Bronchial epithelial cell (primary cell): Measurements from ENCODE around the gene METTL17. TPM values are rescaled to one million over a fixed set of nuclear protein-coding genes. Genes with fewer than 3 reads are reported as not detected.
"Not testable (repeated sequence)": the region's sequence is repeated elsewhere in the genome, so short reads cannot be mapped to it uniquely, and the experiment has no call there.

Source experiments
- DNase-seq: peaks from one replicate; pipeline ENCODE4 v3.0.0-alpha.2; 2010; ENCODE audit warnings: low read depth
- FAIRE-seq: peaks from 2 replicates; lab custom pipeline; 2011; peaks lifted over from hg19 to GRCh38; lab: Jason Lieb, UNC
- H3K27me3 ChIP-seq: 2 replicates; pipeline ENCODE4 v1.5.1; 2011; ENCODE audit warnings: low read length; ENCODE audit not compliant: control insufficient read depth, insufficient read depth
- H3K36me3 ChIP-seq: 2 replicates; pipeline ENCODE4 v1.5.1; 2011; ENCODE audit warnings: low read length; ENCODE audit not compliant: control insufficient read depth, insufficient read depth
- H3K4me3 ChIP-seq: 2 replicates; pipeline ENCODE4 v1.5.1; 2011; ENCODE audit warnings: mild to moderate bottlenecking, low read depth, low read length, control low read depth
- CTCF ChIP-seq: IDR thresholded peaks from 2 replicates; pipeline ENCODE4 v1.5.1; 2011; ENCODE audit warnings: mild to moderate bottlenecking, moderate library complexity, low read length, control low read depth, inconsistent platforms; ENCODE audit not compliant: insufficient read depth, severe bottlenecking
- total RNA-seq: library from RNA; depleted of rRNA; stranded (reverse); fragments of >200 nt; gene quantifications from 2 replicates; pipeline ENCODE4 v1.2.1, GENCODE V29; 2014

The METTL17 gene
- total RNA-seq, 1 donor from 2014 or later: 56.1 TPM

- DNase-seq: no peak
- Histone ChIP-seq H3K36me3 (peaks cover 12% of the 10 kb centered on the region), H3K27me3 (no peaks in the 10 kb centered on the region), H3K4me3 (no peak overlapping the region)
- no peak for TF ChIP-seq CTCF
- no peak for FAIRE-seq
Measured at GRCh38 chr14:20999591-20999990, 9.8 kb downstream of the METTL17 start.

DNA sequence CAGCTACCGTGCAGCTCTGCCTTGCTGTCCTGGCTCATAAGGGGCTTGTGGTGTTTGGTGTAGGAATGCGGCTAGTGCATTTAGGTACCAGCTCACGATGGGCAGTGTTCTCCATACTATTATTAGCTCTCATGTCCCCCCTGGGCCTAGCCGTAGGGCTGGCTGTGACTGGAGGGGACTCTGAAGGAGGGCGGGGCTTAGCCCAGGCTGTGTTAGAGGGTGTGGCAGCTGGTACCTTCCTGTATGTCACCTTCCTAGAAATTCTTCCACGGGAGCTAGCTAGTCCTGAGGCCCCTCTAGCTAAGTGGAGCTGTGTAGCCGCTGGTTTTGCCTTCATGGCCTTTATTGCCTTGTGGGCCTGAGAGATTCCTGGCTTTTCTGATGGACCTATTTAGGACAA, 11.4 kb downstream of the METTL17 start:
- Histone ChIP-seq H3K27me3 (no peaks in the 10 kb centered on the region), H3K4me3 (no peak overlapping the region), H3K36me3 (peaks cover 2% of the 10 kb centered on the region)
- TF ChIP-seq CTCF: no peak
- FAIRE-seq (no peak), DNase-seq (no peak)

GRCh38 chr14:21003788-21004346, 14.1 kb downstream of the METTL17 start:
- H3K4me3 ChIP-seq: no peak overlapping the region
- H3K27me3 ChIP-seq: no peaks in the 10 kb centered on the region
- no peaks in the 10 kb centered on the region for H3K36me3 ChIP-seq
- FAIRE-seq (no peak), DNase-seq (no peak)
- no peak for TF ChIP-seq CTCF

DNA sequence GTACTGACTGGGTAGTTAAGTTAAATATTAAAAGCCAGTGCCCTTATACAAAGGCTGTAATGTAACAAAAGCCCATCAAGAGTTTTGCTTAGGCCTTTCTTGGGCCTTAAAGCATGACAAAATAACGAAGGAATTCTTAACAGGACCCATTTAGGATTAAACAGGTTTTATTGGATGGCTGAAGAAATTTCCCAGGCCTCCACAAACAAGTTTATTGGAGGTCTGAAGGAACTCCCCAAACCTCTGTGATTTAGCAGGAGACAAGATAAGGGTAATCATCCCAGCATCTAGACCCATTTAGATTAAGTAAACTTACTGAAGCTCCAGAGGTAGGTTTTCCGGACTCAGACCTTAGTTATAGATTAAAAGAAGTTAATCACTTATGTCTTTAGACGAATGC, 19.9 kb downstream of the METTL17 start:
- not testable (repeated sequence) for H3K36me3 ChIP-seq, H3K4me3 ChIP-seq, H3K27me3 ChIP-seq, FAIRE-seq, DNase-seq

DNA sequence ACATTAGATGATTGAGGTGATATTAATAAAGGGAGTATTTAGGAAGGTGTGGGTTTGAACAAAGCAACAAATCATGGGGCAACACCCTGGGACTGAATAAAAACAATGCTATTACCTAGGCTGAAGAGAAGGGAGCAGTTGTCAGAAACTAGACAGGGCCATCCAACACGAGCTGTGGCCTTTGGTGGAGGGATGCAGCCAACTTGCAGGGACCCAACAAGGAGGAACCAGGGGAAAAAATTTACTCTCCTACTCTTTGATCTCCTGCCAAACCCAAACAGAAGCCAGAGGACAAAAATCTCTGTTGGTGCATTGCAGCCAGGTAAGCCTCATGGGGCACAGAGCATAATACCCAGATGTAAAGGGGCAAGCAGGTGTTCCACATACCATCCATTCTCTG, 21.4 kb downstream of the METTL17 start:
- no peaks in the 10 kb centered on the region for H3K27me3 ChIP-seq
- TF ChIP-seq CTCF: no peak
- FAIRE-seq: no peak
- H3K36me3 ChIP-seq: no peaks in the 10 kb centered on the region
- no peak overlapping the region for H3K4me3 ChIP-seq
- no peak for DNase-seq

- no peaks in the 10 kb centered on the region for H3K27me3 ChIP-seq
- peak; percentile 32 for FAIRE-seq
- no peaks in the 10 kb centered on the region for H3K36me3 ChIP-seq
- H3K4me3 ChIP-seq: no peak overlapping the region
- peak; percentile 75 for DNase-seq
- peak; percentile 86 for TF ChIP-seq CTCF
Measured at GRCh38 chr14:21014761-21015190, 25.0 kb downstream of the METTL17 start.
